Measurements from ENCODE around the gene FAAH2. TPM values are rescaled to one million over a fixed set of nuclear protein-coding genes. Genes with fewer than 3 reads are reported as not detected.
"Not testable (repeated sequence)": the region's sequence is repeated elsewhere in the genome, so short reads cannot be mapped to it uniquely, and the experiment has no call there.

The FAAH2 gene
- total and polyA plus RNA-seq, 12 donors, result 0.10 to 0.95 (median 0.32) TPM; not detected in 2

DNA sequence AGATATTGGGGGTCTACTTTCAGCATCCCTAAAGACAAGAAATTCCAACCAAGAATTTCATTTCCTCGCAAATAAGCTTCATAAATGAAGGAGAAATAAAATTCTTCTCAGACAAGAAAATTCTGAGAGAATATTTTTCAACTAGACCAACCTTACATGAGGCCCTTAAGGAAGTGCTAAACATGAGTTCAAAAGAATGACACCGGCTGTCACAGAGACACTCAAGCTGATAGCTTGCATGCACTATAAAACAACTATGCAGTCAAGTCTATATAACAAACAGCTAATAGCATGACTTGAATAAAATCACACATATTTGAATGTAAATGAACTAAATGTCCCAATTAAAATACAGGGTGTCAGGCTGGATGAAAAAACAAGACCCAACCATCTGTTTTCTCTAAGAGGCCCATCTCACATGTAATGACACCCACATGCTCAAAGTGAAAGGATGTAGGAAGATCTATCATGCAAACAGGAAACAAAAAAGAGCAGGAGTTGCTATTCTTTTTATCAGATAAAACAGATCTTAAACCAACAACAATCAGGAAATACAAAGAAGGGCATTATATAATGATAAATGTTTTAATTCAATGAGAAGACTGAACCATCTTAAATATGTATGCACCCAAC, 27.2 kb downstream of the FAAH2 start:
- Histone ChIP-seq H3K4me1 (no peaks in the 10 kb centered on the region), H3K27me3 (no peaks in the 10 kb centered on the region), H3K9me3 (peaks cover 0 to 31% (median 0%) of the 10 kb centered on the region in 11 donors), H3K4me3 (no peak overlapping the region), H3K27ac (no peak overlapping the region), H3K36me3 (no peaks in the 10 kb centered on the region)
- TF ChIP-seq, protein P1, sequence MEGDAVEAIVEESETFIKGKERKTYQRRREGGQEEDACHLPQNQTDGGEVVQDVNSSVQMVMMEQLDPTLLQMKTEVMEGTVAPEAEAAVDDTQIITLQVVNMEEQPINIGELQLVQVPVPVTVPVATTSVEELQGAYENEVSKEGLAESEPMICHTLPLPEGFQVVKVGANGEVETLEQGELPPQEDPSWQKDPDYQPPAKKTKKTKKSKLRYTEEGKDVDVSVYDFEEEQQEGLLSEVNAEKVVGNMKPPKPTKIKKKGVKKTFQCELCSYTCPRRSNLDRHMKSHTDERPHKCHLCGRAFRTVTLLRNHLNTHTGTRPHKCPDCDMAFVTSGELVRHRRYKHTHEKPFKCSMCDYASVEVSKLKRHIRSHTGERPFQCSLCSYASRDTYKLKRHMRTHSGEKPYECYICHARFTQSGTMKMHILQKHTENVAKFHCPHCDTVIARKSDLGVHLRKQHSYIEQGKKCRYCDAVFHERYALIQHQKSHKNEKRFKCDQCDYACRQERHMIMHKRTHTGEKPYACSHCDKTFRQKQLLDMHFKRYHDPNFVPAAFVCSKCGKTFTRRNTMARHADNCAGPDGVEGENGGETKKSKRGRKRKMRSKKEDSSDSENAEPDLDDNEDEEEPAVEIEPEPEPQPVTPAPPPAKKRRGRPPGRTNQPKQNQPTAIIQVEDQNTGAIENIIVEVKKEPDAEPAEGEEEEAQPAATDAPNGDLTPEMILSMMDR (IDR thresholded peaks at IDR 0.05), result no peak
- DNase-seq (no peak), ATAC-seq (no peak)
- intact Hi-C loops (cut with DNase I), result no loop called here
- 95 to 98% methylated on average over 2 of the region's 2 CpGs for WGBS, 2 donors

DNA sequence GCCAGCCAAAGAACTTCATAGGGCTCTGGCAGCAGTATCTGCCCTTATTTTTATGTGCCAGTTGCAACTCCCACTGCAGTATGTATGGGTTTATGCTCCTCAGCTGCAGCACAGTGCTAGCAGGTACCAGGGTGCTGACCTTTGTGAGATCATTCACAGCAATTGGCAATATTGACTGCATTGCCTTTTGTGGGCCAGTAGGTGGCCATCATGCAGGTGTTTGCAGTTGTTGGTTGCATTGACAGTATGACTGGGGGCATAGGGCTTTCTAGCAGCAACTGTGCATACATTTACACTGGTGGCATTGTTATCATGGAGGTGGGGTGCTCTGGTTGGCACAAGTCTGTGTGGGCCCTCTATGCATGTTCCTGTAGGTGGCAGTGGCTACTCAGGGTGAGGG, 42.5 kb downstream of the FAAH2 start:
- ATAC-seq, result no peak
- TF ChIP-seq, protein P1 (IDR thresholded peaks at IDR 0.05), result peak in 1 of 9 donors; percentile 10

DNA sequence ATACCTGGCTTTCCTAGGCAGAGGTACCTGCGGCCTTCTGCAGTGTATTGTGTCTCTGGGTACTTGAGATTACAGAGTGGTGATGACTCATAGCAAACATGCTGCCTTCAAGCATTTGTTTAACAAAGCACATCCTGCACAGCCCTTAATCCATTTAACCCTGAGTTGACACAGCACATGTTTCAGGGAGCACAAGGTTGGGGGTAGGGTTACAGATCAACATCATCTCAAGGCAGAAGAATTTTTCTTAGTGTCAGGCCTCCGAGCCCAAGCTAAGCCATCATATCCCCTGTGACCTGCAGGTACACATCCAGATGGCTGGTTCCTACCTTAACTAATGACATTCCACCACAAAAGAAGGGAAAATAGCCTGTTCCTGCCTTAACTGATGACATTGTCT, 49.3 kb downstream of the FAAH2 start:
- H3K4me1 ChIP-seq; H3K4me3 ChIP-seq; ATAC-seq; H3K36me3 ChIP-seq; H3K27ac ChIP-seq; intact Hi-C loops (cut with DNase I); DNase-seq; H3K27me3 ChIP-seq: not testable (repeated sequence)
- peaks cover 0 to 11% (median 0%) of the 10 kb centered on the region in 11 donors for H3K9me3 ChIP-seq
- 61 to 62% methylated on average over 2 of the region's 2 CpGs for WGBS, 2 donors

More for the DNA sequence above, 42.5 kb downstream of the FAAH2 start:
- Histone ChIP-seq H3K36me3 (no peaks in the 10 kb centered on the region), H3K4me3 (no peak overlapping the region), H3K4me1 (no peaks in the 10 kb centered on the region), H3K27me3 (peaks cover 0 to 15% (median 0%) of the 10 kb centered on the region in 7 donors), H3K27ac (no peak overlapping the region), H3K9me3 (no peaks in the 10 kb centered on the region)
- intact Hi-C loops (cut with DNase I), result no loop called here
- no peak for DNase-seq

DNA sequence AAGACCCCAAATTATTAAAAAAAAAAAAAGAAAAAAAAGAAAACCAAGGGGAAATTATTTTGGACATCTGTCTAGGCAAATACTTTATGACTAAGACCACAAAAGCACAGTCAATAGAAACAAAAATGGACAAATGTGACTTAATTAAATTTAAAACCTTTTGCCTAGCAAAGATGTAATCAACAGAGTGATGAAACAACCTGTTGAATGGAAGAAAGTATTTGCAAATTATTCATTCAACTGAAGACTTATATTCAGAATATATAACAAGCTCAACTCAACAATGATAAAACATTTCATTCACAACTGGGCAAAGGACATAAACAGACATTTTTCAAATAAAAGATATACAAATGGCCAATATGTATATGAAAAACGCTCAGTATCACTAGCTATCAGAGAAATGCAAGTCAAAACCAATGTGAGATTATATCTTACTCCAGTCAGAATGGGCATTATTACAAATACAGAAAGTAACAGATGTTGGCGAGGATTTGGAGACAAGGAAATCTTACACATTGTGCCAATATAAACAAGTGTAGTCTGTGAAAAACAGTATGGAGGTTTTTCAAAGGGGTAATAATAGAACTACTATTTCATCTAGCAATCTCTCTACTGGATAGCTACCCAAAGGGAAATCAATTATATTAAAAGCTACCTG, 67.1 kb downstream of the FAAH2 start:
- Histone ChIP-seq H3K36me3 (no peaks in the 10 kb centered on the region), H3K27ac (no peak overlapping the region), H3K4me3 (no peak overlapping the region), H3K4me1 (no peaks in the 10 kb centered on the region), H3K27me3 (no peaks in the 10 kb centered on the region), H3K9me3 (peaks cover 0 to 12% (median 0%) of the 10 kb centered on the region in 11 donors)
- ATAC-seq (no peak), DNase-seq (no peak)
- TF ChIP-seq, protein P1 (IDR thresholded peaks at IDR 0.05), result no peak
- WGBS, 2 donors, result 47 to 68% methylated on average over 2 of the region's 2 CpGs
- intact Hi-C loops (cut with DNase I), result no loop called here

DNA sequence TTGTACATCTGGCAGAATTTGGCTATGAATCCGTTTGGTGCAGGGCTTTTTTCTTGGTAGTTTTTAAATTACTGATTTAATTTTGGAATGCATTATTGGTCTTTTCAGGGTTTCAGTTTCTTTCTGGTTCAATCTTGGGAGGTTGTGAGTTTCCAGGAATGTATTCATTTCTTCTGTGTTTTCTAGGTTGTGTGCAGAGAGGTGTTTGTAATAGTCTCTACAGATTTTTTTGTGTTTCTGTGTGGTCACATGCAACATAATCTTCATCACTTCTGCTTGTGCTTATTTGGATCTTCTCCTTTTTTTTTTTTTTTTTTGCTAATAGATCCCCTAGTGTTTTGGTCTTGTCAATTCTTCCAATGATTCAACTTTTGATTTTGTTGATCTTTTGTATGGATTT, 77.6 kb downstream of the FAAH2 start:
- ATAC-seq, result no peak
- Histone ChIP-seq H3K27ac (no peak overlapping the region), H3K4me3 (no peak overlapping the region), H3K9me3 (peaks cover 0 to 4% (median 0%) of the 10 kb centered on the region in 11 donors), H3K27me3 (peaks cover 0 to 10% (median 0%) of the 10 kb centered on the region in 7 donors), H3K36me3 (no peaks in the 10 kb centered on the region), H3K4me1 (no peaks in the 10 kb centered on the region)
- no peak for DNase-seq
- TF ChIP-seq, protein P1 (IDR thresholded peaks at IDR 0.05), result no peak
- 62 to 64% methylated on average over 1 of the region's 1 CpG for WGBS, 2 donors
- intact Hi-C loops (cut with DNase I), result no loop called here

Data from heart right ventricle (tissue), 16 donors.